Measurements from ENCODE around the gene LDB3.

Gene LDB3

DNA sequence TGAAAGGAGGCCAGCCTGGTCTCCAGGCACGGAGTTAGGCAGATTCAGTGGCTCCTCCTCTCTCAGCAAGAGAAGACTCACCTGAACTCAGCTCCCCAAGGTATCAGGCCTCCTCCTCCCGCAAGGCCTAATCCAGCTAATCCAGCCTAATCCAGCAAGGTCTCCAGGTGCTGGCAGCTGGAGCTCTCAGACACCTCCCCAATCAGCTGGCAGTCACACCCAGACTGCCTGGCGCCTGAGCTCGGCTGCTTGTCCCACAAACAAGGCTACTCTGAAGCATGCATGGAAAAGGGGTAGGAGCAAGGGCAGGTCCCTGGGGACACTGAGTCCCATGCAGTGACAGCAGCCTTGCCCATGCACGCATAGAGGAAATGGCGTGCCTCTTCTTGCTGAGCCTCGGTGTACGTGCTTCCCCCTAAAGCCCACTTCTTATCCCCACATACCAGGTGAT is 17.3 kb upstream of the LDB3 start:
- DNase-seq (ENCODE audit: low spot score): peak; percentile 3

DNA sequence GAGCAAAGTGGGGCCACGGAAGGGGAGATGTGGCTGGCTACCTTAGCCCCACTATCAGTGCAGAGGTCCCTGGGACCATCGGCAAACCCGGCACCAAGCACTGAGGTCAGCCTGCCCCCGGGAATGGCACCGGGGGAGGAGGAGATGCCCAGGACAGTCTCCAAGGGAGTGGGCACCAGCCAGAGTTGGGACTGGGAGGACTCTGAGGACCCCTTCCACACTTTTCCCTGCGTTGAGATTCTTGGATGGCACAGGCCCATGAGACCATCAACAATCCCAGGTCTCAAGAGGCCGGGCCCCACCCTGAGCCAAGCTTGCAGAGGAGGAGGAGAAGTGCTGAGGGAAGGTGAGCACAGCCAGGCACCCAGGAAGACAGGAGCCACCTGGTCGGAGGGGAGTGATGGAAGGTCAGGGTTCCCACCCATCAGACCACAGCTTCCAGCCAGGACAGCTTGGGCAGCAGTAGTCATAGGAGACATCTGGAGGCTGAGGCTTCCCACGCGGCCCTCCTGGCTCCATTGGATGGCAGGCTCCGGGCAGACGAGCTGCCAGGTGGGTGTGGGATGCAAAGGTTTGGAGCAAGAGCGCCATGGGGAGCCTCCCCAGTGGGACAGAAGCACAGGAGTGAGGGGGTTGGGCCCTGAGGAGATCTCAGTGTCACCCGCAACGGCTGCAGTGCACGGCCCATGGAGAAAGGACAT is 16.5 kb upstream of the LDB3 start:
- DNase-seq (ENCODE audit: low spot score): peak; percentile 6

DNA sequence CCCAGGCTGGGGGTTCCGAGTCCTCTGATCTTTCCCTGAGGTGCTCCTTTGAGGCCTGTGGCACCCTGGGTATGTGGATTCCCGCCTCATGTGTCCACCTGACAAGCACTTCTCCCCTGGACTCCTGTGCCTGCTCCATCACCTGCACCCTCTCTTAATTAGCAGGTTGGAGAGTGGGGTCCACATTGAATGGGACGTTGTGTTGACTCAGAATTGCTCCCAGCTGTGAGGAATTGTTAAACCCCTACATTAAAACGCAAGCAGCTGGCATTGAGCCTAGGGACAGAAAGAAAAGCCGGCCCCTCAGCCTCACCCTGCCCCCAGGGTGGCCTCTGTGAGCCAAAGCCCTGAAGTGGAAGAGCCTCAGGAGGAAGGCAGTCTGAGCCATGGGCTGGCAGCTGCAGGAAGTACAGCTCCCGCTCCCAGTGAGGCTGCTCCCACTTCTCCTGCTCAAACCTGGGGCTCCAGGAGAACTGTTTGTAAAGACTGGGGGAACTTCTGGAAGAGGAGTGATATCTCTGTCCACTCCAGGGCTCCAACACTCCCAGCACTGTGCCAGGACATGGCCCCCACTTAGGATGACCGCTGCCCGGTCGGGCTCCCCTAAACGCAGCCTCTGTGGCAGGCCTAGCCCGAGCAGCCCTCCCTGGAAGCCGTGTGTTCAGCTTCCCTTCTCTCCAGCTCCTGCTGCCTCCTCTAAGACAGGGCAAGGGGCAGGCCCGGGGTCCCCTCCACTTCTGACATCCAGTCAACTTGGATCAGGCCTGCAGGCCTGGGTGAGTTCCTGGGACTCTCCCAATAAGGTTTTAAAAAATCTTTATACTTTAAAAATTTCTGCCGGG is 15.7 kb upstream of the LDB3 start:
- peak; percentile 32 for DNase-seq (ENCODE audit: low spot score)

DNA sequence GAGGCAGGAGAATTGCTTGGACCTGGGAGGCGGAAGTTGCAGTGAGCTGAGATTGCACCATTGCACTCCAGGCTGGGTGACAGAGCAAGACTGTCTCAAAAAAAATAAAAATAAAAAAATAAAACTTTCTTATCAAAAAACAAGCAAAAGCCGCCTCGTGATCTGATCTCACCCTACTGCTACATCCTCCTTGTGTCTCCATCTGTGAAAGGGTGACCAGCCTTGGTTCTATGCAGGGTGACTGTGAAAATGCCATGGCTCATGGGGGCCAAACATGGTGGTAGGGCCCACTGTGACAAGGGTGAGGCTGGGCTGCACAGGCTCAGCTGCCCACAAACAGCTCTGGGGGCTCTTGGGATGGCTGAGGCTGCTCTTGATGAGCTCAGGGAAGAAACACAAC is 14.9 kb upstream of the LDB3 start:
- no peak for DNase-seq (ENCODE audit: low spot score)

DNA sequence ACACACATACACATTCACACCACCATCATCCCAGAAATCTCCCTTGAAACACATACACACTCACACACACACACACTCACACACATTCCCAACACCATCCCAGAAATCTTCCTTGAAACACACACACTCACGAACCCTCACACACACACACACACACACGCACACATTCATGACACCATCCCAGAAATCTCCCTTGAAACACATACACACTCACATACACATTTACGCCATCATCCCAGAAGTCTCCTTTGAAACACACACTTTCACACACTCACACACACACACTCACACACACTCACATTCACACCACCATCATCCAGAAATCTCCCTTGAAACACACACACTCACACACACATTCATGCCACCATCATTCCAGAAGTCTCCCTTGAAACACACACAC is 14.3 kb upstream of the LDB3 start:
- DNase-seq (ENCODE audit: low spot score): no peak

DNA sequence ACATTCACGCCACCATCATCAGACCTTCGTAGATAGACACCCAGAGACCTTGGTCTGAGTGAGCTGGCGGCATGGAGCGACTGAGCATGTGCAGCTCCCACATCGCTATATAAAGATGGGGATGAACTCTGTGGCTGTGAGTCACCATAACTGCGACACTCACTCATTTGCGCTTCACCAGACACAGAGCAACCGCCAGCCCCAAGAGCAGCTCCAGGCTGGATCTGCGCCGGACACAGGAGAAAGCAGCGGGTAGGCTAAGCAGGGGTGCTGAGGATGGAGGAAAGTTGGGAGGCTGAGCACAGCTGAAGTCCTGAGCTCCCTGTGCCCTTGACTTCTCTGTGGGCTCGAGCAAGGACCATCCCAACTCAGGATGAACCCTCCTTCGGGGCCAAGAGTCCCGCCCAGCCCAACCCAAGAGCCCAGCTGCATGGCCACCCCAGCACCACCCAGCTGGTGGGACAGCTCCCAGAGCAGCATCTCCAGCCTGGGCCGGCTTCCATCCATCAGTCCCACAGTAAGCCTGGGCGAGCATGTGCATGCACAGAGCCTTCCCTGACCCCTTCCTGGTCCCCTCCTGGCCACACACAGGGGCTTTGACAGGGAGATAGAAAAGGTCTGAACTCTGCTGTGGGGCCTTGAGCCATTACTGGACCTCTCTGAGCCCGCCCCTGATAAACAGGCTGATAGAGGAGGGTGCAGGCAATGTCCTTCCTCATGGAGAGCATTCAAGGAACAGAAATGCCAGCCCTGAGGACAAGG is 13.7 kb upstream of the LDB3 start, which contains the start of gene OPN4:
TSS of gene OPN4 (plus strand) at position 137 of the 762 bp plus-strand sequence. CDS start at position 374, 237 bp downstream.
- DNase-seq (ENCODE audit: low spot score): no peak

DNA sequence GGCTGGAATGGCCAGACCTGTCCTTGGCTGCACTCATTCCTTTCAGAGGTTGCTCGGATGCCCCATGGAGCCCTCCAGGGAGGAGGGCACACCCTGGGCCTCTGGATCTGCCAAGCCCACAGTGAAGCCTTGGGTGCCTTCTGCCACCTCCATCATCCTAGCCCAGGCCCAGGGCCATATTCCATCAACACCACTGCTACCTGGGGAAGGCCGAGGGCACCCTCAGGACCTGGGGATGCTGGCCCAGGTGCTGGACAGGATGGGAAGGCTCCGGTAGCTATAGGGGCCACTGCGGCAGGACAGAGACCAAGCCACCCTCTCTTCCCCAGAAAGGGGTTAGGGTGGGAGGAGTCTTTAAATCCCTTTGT is 13.2 kb upstream of the LDB3 start:
- no peak for DNase-seq (ENCODE audit: low spot score)

DNA sequence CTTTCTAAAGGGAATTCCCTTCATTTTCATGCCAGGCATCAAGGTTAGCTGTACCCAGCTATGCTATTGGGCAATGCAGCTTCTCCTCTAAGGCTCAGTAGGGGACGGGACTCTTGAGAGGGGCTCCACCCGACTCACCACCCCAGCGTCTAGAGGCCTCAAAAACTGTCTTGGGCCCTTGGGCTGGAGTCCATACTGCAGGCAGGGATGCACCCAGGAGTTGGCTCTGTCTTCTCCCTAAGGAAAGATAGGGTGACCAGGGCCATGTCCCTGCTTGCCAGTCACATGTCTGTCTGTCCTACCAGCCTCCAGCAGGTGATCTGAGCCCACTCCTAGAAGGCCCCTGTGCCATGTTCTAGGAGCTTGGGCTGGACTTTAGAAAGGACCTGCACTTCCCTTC is 12.7 kb upstream of the LDB3 start:
- no peak for DNase-seq (ENCODE audit: low spot score)

DNA sequence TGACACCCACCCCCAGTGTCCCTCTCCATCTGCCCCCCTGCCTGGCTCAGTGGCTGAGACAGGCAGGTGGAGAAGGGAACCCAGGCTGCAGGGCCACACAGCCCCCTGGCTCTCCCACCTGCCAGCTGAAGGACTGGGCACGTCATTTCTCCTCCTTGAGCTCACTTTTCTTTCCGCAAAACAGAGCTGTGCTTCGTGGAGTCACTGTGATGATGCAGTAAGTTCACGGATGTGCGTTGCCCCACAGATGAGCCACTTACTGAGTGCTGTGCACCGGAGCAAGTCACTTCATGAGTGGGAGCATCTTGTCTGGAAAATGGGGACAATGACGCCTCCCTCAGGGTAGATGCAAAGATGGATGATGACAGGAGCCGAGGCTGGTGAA is 11.3 kb upstream of the LDB3 start:
- no peak for DNase-seq (ENCODE audit: low spot score)

DNA sequence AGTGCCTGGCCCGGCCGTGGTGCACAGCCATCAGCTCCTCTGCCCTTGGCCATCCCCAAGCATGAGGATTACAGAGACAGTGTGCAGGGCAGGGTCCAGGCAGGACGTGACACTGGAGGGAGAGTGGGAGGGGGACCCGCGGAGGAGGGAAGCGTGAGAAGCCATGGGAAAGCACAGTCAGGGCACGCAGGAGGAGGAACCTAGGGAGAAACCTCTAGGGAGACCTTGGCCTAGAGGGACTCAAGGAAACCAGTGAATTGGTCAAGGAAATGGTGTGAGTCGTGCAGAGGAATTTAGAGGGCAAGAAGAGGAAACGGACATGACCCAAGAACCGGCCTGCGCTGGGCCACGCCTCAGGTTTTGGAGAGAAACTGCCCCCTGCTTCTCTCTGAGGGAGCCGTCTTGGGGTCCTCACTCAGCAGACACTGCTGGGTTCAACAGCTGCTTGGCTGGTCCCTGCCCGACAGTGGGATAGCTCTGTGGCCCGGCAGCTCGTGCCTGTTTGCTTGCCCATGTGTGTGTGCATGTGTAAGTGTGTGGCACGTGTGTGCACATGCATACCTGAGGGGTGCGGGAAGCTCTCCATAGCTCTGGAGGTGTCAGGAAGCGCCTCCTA is 10.8 kb upstream of the LDB3 start:
- DNase-seq (ENCODE audit: low spot score): no peak

DNA sequence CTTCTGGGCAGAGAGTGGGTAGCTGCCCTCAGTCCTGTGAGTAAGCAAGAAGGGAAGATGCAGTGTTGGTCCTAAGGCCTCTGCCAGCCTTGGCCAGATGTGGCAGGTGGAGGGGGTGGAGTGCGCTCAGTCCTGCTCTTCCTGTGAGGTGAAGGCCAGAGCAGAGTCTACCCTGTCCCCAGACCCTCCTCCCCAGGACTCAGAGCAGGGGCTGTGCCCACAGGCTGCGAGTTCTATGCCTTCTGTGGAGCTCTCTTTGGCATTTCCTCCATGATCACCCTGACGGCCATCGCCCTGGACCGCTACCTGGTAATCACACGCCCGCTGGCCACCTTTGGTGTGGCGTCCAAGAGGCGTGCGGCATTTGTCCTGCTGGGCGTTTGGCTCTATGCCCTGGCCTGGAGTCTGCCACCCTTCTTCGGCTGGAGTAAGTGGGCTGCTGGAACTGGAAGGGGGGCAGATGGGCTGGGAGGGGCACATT is 10.0 kb upstream of the LDB3 start:
- no peak for DNase-seq (ENCODE audit: low spot score)

DNA sequence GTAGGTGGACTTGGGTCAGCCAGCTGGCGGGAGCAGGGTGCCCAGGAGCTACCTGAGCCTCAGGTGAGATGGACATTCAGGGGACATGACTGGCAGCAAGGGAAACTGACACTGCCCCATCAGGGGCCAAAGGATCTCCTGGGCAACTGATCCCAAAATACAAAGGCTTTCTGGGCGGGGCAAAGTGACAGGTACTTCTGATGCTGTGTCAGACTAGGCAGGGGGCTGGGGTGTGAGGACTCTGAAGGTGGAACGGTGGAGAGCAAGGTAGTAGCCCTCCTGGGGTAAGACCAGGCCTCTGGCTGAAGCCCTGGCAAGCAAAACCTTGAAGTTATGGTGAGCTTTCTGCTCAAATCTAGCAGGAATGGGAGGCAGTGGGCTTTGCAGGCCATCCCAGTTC is 9.6 kb upstream of the LDB3 start:
- DNase-seq (ENCODE audit: low spot score): no peak

DNA sequence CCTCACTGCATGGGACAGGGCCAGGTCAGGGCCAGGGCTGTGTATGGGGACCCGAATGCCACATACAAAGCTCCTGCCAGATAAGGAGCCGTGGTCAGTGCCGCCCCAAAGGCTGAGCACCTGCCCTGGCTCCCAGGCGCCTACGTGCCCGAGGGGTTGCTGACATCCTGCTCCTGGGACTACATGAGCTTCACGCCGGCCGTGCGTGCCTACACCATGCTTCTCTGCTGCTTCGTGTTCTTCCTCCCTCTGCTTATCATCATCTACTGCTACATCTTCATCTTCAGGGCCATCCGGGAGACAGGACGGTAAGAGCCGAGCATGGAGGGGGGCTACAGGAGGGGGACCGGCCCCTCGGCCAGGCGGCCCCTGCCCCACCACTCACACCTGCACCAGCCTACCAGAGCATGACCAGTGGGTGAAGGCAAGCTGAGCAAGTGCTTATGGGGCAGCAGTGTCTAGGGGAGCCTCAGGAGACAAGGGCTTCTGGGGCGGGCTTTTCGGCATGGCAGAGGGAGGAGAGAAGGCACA is 9.1 kb upstream of the LDB3 start:
- DNase-seq (ENCODE audit: low spot score): no peak

DNA sequence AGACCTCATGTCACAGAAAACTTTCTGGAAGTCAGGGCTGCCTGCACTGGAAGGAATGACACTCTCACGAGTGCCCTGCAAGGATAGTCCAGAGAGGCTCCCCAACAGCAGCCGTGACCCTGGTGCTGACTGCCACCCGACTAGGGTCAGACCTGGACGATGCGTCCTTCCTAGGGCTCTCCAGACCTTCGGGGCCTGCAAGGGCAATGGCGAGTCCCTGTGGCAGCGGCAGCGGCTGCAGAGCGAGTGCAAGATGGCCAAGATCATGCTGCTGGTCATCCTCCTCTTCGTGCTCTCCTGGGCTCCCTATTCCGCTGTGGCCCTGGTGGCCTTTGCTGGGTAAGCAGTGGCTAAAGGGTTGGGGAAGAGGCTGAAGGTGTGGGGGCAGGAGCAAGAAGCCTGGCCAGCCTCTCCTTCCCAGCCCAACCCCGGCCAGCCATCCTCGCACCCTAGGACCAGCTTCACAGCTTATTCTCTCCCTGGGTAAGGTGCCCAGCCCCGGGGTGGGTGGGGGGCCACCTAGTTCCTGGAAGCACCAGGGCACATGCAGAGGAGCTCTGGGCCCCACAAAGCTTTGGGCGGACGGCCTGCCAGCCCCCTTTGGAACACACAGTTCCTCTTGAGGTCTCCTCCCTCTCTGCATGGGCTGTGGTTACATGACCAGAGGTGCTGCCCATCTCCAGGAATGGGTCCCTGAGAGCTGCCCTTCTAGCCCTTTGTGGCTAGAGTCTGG is 8.4 kb upstream of the LDB3 start:
- DNase-seq (ENCODE audit: low spot score): no peak

DNA sequence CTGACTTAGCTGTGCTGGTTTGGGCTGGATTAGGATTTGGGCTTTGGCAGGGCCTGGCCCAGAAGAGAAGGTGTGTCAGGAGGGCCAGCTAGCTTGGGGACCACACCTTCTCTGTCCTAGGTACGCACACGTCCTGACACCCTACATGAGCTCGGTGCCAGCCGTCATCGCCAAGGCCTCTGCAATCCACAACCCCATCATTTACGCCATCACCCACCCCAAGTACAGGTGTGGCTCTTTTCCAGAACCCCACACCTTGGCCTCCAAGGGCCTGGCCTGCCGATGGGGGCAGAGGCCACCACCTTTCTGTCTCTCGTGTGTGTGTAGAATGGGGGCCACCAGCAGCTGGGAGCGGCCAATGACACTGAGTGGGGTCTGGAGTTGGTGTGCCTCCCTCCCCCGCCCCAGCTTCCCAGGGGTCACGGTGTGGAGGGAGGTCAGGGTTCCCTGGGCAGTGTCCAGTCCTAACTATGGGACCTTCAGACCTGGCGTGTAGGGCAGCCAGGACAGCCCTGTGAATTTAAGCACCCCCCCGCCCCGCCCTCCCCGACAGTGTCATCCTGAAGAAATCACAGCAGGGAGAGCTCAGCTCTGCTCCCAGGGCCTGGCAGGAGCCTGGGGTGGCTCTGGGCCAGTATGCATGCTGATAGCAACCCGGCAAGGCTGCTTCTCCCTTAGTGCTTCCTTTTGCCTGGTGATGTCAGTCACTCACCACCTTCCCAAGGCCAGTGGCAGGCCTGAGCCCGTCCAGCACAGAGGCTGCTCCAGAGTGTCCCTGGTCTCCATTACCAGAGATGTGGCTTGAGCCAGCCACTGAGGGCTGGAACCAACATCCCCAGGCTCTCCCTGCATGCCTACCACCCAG is 6.9 kb upstream of the LDB3 start:
- peak; percentile 77 for DNase-seq (ENCODE audit: low spot score)

DNA sequence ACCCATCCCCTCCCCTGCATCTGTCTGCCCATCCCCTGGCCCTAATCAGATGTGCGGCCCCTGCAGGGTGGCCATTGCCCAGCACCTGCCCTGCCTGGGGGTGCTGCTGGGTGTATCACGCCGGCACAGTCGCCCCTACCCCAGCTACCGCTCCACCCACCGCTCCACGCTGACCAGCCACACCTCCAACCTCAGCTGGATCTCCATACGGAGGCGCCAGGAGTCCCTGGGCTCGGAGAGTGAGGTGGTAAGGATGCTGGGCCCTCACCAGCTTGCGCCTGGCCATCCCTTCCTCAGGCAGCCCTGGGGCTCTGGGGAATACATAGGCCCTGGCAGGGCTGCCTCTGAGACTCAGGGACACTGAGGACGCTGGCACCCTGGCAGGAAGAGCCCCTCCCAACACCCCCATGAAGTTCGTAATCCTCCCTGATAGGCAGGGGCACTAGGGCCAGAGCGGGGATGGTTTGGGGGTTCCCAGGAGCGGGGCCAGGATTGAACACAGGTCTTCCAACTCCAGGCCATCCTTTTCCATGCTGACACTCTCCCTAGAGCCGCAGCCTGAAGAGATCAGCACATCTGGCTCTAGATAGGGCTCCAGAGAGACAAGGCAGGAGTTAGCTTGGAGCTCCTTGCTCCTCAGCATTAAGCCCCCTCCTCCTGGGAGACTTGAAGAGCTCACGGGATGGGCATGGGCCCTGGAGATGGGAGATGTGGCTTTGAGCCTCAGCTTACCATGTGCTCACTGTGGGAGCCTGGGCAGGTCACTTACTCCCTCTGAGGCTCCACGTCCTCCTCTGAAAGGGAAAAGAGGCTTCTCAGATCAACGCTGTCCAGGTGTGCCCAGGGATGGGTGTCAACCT is 5.9 kb upstream of the LDB3 start:
- DNase-seq (ENCODE audit: low spot score): no peak

DNA sequence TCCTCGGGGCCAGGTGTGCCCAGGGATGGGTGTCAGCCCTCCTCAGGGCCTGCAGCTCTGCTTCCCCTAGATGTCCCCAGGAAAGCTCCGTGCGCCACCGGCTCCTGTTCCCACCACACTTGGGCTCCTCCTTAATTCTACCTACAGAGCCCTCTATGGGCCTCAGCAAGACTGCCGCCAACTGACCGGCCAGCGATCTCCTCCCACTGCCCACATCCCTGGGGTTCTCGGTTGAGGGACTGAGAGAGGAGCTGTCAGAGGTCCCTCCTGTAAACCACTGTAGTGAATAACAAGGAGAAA is 5.3 kb upstream of the LDB3 start:
- no peak for DNase-seq (ENCODE audit: low spot score)

DNA sequence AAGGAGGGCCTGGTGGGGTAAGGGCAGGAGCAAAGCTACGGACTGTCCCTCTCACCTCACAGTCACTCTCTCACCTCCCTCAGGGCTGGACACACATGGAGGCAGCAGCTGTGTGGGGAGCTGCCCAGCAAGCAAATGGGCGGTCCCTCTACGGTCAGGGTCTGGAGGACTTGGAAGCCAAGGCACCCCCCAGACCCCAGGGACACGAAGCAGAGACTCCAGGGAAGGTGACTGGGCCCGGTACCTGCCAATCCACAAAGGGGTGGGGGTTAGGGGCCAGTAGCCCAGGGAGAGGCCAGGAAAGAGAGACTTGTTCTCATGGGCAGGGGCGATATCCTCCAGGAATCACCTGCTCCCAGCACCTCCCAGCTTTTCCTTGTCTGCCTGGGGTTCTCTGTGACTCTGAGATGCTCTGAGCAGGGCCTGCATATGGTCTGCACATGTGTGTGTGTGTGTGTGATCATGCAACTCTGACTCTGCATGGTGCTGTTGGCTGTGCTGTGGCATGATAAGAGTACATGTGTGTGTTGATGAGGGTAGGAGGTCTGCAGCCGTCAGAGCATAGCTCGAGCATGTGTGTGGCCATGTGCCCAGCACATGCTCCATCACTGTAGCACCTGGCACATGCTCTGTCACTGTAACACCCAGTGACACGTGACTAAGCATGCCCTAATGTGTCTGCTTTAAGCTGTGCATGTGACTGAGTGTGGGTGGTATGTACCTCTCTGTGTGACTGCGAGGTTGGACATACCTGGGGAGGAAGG is 4.6 kb upstream of the LDB3 start:
- DNase-seq (ENCODE audit: low spot score): no peak

Data from AG20443 (cell line).